NCI-H446 (cell line): Measurements from ENCODE around the gene CAMK2G.

Experiments used
- DNase-seq, 2 experiments: peaks; one replicate each; lab custom pipeline; 2025; lab: John Stamatoyannopoulos, UW

Gene CAMK2G

GRCh38 chr10:73863039-73863817, 11.1 kb downstream of the CAMK2G start:
- DNase-seq: no peak

GRCh38 chr10:73862011-73862410, 12.3 kb downstream of the CAMK2G start:
- no peak for DNase-seq

- no peak for DNase-seq
These were observed 14.4 kb downstream of the CAMK2G start for GRCh38 chr10:73859784-73860491.

- DNase-seq: no peak
These were observed 14.9 kb downstream of the CAMK2G start for GRCh38 chr10:73859428-73859783.

GRCh38 chr10:73858750-73859427, 15.5 kb downstream of the CAMK2G start:
- no peak for DNase-seq

GRCh38 chr10:73858013-73858708, 16.2 kb downstream of the CAMK2G start:
- no peak for DNase-seq

GRCh38 chr10:73857446-73857845, 16.9 kb downstream of the CAMK2G start:
- DNase-seq: no peak

GRCh38 chr10:73856261-73856660, 18.1 kb downstream of the CAMK2G start:
- no peak for DNase-seq

- DNase-seq: no peak
These were observed 18.9 kb downstream of the CAMK2G start for GRCh38 chr10:73855413-73855812.

GRCh38 chr10:73854310-73854709, 20.0 kb downstream of the CAMK2G start:
- DNase-seq: no peak

GRCh38 chr10:73853196-73853595, 21.2 kb downstream of the CAMK2G start:
- DNase-seq: no peak

- DNase-seq: no peak
These were observed 23.4 kb downstream of the CAMK2G start for GRCh38 chr10:73850863-73851461.

- no peak for DNase-seq
These were observed 24.1 kb downstream of the CAMK2G start for GRCh38 chr10:73850211-73850610.

- peak in 1 of 2 experiments; percentile 56 for DNase-seq
These were observed 25.4 kb downstream of the CAMK2G start for GRCh38 chr10:73848821-73849489.

GRCh38 chr10:73847031-73847430, 27.3 kb downstream of the CAMK2G start:
- no peak for DNase-seq

- DNase-seq: no peak
These were observed 31.1 kb downstream of the CAMK2G start for GRCh38 chr10:73843261-73843660.

GRCh38 chr10:73842349-73842748, 32.0 kb downstream of the CAMK2G start:
- no peak for DNase-seq

- DNase-seq: no peak
These were observed 32.6 kb downstream of the CAMK2G start for GRCh38 chr10:73841526-73842285.

GRCh38 chr10:73841061-73841421, 33.3 kb downstream of the CAMK2G start:
- no peak for DNase-seq

- DNase-seq: no peak
These were observed 33.8 kb downstream of the CAMK2G start for GRCh38 chr10:73840403-73841060.
